Right hindlimb (tissue), 1 donor: ENCODE measurements around the gene CDPF1.

Experiments
- DNase-seq: peaks from one replicate; pipeline ENCODE4 v3.0.0-alpha.2; 2018

The CDPF1 gene

GRCh38 chr22:46250035-46250782 lies at the start of gene CDPF1:
TSS of gene CDPF1 (minus strand) at chr22:46250293. CDS start at chr22:46248284, 2,009 bp downstream.
- peak; percentile 93 for DNase-seq

- DNase-seq = no peak
Measured at GRCh38 chr22:46299101-46299500, 49.0 kb upstream of the CDPF1 start.

GRCh38 chr22:46297151-46297812 lies 47.2 kb upstream of the CDPF1 start:
- DNase-seq = peak; percentile 51

- DNase-seq = peak; percentile 98
Measured at GRCh38 chr22:46296257-46297150, 46.4 kb upstream of the CDPF1 start, which contains the start of gene GTSE1. TSS of gene GTSE1 (plus strand) at chr22:46296870. CDS start at chr22:46297401, 531 bp downstream.

GRCh38 chr22:46295277-46295971 lies 45.3 kb upstream of the CDPF1 start:
- DNase-seq = no peak

DNA sequence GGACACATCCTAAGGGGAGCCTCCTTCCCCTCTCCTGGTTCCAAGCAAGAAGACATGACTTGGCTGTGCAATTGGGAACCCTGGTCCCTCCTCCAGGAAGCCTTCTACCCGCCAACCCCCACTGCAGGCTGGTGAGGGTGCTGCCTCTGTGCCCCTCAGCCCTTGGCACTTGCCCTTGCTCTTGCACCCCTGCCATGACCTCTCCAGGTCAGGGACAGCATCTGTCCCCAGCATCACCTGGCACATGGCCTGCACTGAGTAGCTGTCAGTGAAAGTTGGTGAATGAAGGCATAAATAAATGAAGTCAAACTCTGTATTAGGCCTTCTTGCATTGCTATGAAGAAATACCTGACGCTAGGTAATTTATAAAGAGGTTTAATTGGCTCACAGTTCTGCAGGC lies 44.7 kb upstream of the CDPF1 start:
- DNase-seq = no peak

DNA sequence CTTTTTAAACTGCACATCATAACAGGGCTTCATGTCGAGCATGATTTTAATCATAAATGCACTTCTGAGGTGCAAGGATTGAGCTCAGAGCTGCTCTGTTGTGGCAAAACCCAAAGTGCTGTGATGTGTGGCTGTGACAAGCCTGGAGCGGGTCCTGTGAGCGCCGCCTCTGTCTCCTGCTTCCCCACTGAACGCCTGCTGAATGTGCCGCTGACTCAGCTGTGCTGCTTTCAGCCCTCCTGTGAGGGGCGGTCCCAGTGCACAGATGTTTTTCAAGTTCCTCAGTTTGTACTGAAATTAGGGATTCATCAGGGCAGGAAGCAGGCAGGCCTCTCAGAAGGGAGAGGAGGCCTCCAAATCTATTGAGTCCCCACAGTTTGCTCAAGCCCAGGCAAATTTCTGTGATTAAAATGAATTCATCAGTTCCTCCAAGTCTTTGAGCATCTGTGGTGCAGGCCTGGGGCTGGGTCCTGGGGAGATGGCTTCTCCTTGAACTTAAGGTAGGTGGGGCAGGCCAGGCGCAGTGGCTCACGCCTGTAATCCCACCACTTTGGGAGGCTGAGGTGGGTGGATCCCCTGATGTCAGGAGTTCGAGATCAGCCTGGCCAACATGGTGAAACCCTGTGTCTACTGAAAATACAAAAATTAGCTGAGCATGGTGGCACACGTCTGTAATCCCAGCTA lies 43.6 kb upstream of the CDPF1 start:
- DNase-seq = peak; percentile 76

DNA sequence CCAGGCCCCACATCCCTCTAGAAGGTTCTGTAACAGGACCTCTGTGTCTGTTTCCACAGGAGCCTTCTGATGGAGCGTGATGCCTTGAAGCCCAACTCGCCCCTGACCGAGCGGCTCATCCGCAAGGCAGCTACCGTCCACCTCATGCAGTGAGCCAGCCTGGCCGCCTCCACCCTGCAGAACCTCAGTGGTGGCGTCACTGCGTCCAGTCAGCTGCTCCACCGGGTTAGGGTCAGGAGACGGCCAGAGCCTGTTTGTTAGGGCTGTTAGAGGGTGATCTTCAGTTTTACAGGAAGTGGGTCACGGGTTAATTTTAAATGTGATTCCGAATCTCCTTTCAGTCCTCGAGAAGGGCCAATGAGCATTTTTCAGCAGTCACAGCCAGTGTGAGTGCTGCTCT lies 42.6 kb upstream of the CDPF1 start:
- no peak for DNase-seq

DNA sequence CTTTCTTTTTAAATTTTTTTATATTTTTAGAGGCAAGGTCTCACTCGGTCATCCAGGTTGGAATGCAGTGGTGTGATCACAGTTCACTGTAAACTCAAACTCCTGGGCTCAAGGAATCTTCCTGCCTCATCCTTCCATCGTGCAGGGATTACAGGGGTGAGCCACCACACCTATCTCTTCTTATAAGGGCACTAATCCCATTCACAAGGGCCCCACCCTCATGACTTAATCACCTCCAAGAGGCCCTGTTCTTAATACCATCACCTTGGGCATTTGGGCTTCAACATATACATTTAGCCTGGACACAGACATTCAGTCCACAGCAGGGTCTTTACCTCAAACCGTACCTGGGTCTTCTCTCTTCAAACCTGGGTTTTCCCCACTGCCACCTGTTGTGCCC lies 42.1 kb upstream of the CDPF1 start:
- no peak for DNase-seq

- DNase-seq = no peak
Measured at GRCh38 chr22:46290843-46291785, 41.0 kb upstream of the CDPF1 start.

DNA sequence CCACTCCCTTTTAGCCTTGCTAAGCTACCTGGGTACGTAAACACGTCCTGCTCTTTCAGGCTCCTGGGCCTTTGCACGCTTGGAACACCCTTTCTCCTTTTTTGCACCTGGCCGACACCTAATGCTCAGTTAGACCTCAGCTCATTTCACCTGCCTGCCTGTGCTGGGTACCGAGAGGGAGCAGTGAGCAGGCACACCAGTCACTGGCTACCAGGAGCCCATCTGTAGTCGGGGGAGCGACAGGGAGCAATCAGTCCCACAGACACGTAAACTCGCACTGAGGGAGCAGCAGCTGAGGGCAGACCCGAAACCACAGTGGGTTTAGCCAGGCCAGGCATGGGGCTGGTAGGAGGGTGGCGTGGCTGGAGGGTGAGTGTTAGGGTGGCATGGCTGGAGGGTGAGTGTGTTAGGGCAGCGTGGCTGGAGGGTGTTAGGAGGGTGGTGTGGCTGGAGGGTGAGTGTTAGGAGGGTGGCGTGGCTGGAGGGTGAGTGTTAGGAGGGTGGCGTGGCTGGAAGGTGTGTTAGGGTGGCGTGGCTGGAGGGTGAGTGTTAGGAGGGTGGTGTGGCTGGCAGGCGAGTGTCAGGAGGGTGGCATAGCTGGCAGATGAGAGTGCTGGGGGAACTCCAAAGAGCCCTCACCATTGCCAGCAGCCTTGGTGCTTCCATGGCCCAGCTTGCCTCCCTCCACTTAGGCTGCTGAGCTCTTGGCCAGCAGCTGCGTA lies 40.2 kb upstream of the CDPF1 start:
- no peak for DNase-seq

DNA sequence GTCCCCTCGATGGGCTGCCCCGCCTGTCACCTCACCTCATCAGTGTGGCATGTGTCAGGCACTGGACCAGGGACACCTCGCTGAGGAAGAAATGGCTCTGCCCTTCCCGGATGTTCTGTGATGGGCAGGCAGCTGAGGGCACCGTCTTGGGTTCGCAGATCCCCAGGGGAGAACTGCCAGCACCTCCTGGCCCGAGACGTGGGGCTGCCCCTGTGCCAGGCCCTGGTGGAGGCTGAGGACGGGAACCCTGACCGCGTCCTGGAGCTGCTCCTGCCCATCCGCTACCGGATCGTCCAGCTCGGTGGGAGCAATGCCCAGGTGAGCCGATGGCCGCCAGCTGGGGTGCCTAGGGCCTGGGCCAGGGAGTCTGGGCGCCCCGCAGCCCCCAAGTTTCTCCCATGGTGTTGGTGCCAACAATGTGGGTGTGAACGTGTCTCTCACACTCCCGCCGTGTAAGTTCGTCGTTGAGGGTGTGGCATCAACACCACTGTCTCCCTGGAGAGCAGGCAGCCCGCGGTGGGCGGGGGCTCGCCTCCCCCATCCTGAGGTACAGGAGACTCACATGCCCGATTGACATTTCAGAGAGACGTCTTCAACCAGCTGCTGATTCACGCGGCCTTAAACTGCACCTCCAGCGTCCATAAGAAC lies 39.3 kb upstream of the CDPF1 start:
- DNase-seq = no peak

- DNase-seq = no peak
Measured at GRCh38 chr22:46288846-46289243, 38.8 kb upstream of the CDPF1 start.

DNA sequence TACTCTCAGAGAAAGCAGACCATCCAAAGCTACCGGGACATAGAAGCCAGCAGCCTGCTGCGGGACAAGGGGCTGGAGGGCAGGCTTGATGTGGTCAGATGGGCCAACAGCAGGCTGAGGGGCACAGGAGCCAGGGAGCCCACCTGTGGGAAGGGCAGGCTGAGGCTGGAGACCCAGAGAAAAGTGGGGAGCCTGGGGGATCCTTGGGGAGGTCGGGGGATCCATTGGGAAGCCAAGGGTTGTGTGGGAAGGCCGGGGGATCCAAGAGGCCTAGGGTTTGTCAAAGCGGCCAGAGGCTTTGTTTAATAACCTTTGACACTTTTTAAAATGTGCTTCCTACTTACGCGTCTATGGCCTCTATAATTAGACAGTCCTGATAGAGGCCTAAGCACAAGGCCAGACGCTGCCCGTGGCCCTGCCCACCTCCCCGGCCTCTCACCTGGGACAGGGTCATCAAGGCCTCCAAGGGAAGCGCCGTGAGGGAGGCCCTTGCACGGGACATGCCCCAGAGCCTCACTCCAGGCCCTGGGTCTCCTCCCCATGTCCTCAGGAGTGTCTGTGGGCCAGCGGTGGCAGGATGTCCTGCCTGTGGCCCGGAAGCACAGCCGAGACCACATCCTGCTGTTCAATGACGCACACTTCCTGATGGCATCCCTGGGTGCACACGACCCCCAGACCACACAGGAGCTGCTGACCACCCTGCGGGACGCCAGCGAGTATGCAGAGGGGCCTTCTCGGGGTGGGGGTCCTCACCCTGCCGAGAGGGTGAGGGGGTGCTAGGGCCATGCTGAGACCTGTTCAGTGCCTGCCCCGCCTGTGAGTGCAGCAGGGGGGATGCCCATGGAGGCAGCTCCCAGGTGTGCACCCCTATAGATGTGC lies 38.0 kb upstream of the CDPF1 start:
- DNase-seq = no peak

- DNase-seq = no peak
Measured at GRCh38 chr22:46286941-46287872, 37.1 kb upstream of the CDPF1 start.

GRCh38 chr22:46286006-46286405 lies 35.9 kb upstream of the CDPF1 start:
- no peak for DNase-seq
